Progenitor cell of endocrine pancreas (in vitro differentiated cells): ENCODE results near the gene LRRC8A. TPM values are rescaled to one million over a fixed set of nuclear protein-coding genes. Genes with fewer than 3 reads are reported as not detected.
"Not testable (repeated sequence)": the region's sequence is repeated elsewhere in the genome, so short reads cannot be mapped to it uniquely, and the experiment has no call there.

ENCODE experiments used
- DNase-seq: peaks from one replicate; pipeline ENCODE4 v3.0.0; 2021; ENCODE audit warnings: low spot score; ENCODE audit not compliant: unreplicated experiment
- H3K27ac Mint-ChIP-seq: 2 replicates; pipeline ENCODE4 v1.8.0; 2021; ENCODE audit warnings: mild to moderate bottlenecking, moderate library complexity, mixed read lengths
- H3K27me3 Mint-ChIP-seq: 2 replicates; pipeline ENCODE4 v1.8.0; 2021; ENCODE audit warnings: mixed read lengths
- H3K36me3 Mint-ChIP-seq: 2 replicates; pipeline ENCODE4 v1.8.0; 2022; ENCODE audit warnings: mixed read lengths; ENCODE audit not compliant: insufficient read depth
- H3K4me1 Mint-ChIP-seq: 2 replicates; pipeline ENCODE4 v1.8.0; 2021; ENCODE audit warnings: low read depth, mixed read lengths
- H3K4me3 Mint-ChIP-seq: 2 replicates; pipeline ENCODE4 v1.8.0; 2021; ENCODE audit warnings: low read depth, mild to moderate bottlenecking, moderate library complexity, mixed read lengths
- H3K9me3 Mint-ChIP-seq: 2 replicates; pipeline ENCODE4 v1.8.0; 2021; ENCODE audit warnings: low read depth, mixed read lengths
- total RNA-seq: library from RNA; stranded (reverse); gene quantifications from 2 replicates; pipeline ENCODE4 v1.2.1, GENCODE V29; 2021
- TF ChIP-seq, protein P1 (sequence below): fragments of 200-600 bp; sonication (generic); IDR thresholded peaks from one replicate; pipeline ENCODE4 v1.5.0; 2021; ENCODE audit warnings: antibody characterized with exemption, mild to moderate bottlenecking; ENCODE audit not compliant: unreplicated experiment

The LRRC8A gene
- total RNA-seq, 1 donor from 2014 or later = 38.2 TPM

- no peak overlapping the region for H3K4me3 Mint-ChIP-seq
- no peak for DNase-seq
- H3K4me1 Mint-ChIP-seq = peaks cover 4% of the 10 kb centered on the region
- H3K9me3 Mint-ChIP-seq = no peaks in the 10 kb centered on the region
- H3K27ac Mint-ChIP-seq = no peak overlapping the region
- H3K36me3 Mint-ChIP-seq = peaks cover 4% of the 10 kb centered on the region
- TF ChIP-seq, protein P1, sequence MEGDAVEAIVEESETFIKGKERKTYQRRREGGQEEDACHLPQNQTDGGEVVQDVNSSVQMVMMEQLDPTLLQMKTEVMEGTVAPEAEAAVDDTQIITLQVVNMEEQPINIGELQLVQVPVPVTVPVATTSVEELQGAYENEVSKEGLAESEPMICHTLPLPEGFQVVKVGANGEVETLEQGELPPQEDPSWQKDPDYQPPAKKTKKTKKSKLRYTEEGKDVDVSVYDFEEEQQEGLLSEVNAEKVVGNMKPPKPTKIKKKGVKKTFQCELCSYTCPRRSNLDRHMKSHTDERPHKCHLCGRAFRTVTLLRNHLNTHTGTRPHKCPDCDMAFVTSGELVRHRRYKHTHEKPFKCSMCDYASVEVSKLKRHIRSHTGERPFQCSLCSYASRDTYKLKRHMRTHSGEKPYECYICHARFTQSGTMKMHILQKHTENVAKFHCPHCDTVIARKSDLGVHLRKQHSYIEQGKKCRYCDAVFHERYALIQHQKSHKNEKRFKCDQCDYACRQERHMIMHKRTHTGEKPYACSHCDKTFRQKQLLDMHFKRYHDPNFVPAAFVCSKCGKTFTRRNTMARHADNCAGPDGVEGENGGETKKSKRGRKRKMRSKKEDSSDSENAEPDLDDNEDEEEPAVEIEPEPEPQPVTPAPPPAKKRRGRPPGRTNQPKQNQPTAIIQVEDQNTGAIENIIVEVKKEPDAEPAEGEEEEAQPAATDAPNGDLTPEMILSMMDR = no peak
- H3K27me3 Mint-ChIP-seq = no peaks in the 10 kb centered on the region
Measured at GRCh38 chr9:128940946-128941755, 59.2 kb downstream of the LRRC8A start.

- H3K4me1 Mint-ChIP-seq = peaks cover 12% of the 10 kb centered on the region
- no peak overlapping the region for H3K4me3 Mint-ChIP-seq
- TF ChIP-seq, protein P1 = no peak
- peak overlapping the region; percentile 71 for H3K27ac Mint-ChIP-seq
- H3K36me3 Mint-ChIP-seq = peaks cover 6% of the 10 kb centered on the region
- H3K27me3 Mint-ChIP-seq = no peaks in the 10 kb centered on the region
- H3K9me3 Mint-ChIP-seq = no peaks in the 10 kb centered on the region
- no peak for DNase-seq
Measured at GRCh38 chr9:128943832-128944620, 62.1 kb downstream of the LRRC8A start.

DNA sequence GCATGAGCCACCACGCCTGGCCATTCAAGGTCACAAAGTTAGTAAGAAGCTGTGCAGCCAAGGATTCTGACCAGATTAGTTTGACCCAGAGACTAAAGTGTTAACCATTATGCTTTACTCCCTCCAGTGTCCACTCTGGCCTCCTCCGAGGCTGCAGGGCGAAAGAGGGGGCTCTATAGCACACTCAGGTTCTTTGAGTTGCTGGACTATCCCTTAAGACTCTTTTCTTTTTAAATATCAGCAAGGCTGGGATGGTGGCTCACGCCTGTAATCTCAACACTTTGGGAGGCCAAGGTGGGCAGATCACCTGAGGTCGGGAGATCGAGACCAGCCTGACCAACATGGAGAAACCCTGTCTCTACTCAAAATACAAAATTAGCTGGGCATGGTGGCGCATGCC is 63.0 kb downstream of the LRRC8A start:
- not testable (repeated sequence) for H3K4me3 Mint-ChIP-seq, H3K27ac Mint-ChIP-seq

GRCh38 chr9:128945798-128946501 is 64.0 kb downstream of the LRRC8A start:
- H3K9me3 Mint-ChIP-seq = no peaks in the 10 kb centered on the region
- no peaks in the 10 kb centered on the region for H3K27me3 Mint-ChIP-seq
- no peak for DNase-seq
- H3K36me3 Mint-ChIP-seq = peaks cover 6% of the 10 kb centered on the region
- peak overlapping the region; percentile 33 for H3K27ac Mint-ChIP-seq
- TF ChIP-seq, protein P1 = no peak
- peak overlapping the region; percentile 91 for H3K4me3 Mint-ChIP-seq
- peaks cover 12% of the 10 kb centered on the region for H3K4me1 Mint-ChIP-seq

More for the DNA sequence above, 63.0 kb downstream of the LRRC8A start:
- not testable (repeated sequence) for H3K9me3 Mint-ChIP-seq, H3K27me3 Mint-ChIP-seq, DNase-seq, H3K36me3 Mint-ChIP-seq
- peaks cover 12% of the 10 kb centered on the region for H3K4me1 Mint-ChIP-seq

DNA sequence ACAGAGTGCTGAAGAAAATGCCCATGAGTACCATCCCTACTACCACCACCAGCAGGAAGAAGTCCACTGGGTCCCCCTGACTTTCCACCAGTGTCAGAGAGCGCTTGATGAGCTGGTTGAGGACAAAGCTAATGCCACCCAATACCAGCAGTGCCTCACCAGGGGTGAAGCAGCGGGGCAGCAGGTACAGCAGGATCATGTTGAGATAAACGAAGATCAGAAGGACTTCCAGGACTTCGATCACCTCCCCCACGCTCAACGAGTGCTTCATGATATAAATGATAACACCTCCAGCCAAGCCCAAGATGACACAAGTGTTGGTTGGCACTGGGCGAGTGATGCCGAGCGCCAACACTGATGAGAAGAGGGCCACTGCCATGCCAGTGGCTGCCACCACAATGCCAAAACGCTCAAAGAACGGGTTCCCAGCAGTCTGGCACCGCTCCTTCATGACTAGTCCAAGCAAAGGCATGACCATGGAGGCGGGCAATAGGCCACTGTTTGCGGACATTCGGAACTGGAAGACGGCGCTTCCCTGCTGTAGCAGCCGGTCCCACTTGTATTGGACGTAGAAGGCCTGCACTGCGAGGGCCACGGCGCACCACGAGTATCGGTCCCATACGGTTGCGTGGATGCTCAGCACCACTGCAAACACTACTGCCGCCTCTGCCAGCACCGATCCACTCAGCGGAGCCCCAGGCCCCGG is 64.8 kb downstream of the LRRC8A start:
- peak overlapping the region; percentile 94 for H3K27ac Mint-ChIP-seq
- no peaks in the 10 kb centered on the region for H3K27me3 Mint-ChIP-seq
- no peaks in the 10 kb centered on the region for H3K9me3 Mint-ChIP-seq
- no peak for DNase-seq
- H3K36me3 Mint-ChIP-seq = peaks cover 7% of the 10 kb centered on the region
- peaks cover 12% of the 10 kb centered on the region for H3K4me1 Mint-ChIP-seq
- TF ChIP-seq, protein P1 = no peak
- peak overlapping the region; percentile 91 for H3K4me3 Mint-ChIP-seq
